ENCODE results near the gene SLC10A3. TPM values are rescaled to one million over a fixed set of nuclear protein-coding genes. Genes with fewer than 3 reads are reported as not detected.

The SLC10A3 gene
- total and polyA plus RNA-seq, 2 of the 13 experiments (the other 11 are each of a cell fraction or from before 2014, with no cell fraction given), result 10.1 to 11.5 TPM

DNA sequence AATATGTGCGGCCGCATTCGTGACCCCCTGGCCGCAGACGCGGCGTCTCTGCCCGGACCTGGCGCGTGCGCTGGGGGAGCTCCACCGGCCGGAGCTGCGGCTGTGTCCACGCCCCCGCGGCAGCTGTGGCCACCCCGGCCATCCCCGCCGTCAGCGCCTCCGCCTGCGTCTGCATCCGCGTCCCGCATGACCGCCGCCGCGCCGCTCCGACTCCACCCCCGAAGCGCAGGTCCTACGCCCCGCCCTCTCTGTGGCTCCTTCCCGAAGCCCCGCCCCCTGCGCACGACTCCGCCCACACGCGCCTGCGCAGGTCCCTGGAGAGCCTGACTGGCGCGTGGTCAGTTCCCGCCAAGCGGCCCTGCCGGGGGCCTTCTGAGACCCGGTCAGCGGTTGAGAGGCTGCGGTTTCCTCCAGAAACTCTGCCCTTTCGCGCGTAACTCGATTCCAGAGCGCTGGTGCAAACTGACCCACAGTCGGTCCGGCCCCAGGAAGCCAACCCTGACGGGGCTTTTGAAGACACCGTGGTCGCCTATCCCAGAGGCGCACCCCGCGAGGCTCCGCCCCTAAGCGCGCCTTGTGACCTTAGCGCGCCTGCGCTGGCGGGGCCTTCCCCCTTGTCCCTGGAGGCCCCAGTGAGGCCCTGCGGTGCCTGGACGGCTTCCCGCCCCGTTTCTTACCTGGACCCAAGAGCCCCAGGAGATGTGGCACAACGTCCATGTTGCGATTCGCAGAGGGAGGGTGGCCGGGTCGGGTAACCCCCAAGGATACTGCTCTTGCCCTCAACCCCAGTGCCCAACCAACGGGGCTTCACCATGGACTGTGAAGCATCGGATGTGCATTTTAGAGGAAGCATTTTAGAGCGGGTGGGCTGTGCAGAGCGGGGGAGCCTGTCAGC is 11.5 kb downstream of the SLC10A3 start, which contains the start of gene LAGE3 (continued):
- TF ChIP-seq GABPB1 (CRISPR knock-in tag; IDR thresholded peaks at IDR 0.05) (peak; percentile 58; the same call in 1 of the 2 replicates), ZBTB42 (CRISPR knock-in tag; IDR thresholded peaks at IDR 0.05) (0 out of 2 replicates have a peak, but pooled peaks have one; percentile 39), FOXM1 (CRISPR knock-in tag; IDR thresholded peaks at IDR 0.05) (no peak), NFE2L2 (IDR thresholded peaks at IDR 0.05; ENCODE audit: low read length) (no peak), ZSCAN9 (CRISPR knock-in tag; IDR thresholded peaks at IDR 0.05; ENCODE audit: borderline replicate concordance) (0 out of 2 replicates have a peak, but pooled peaks have one; percentile 36), SUZ12 (IDR thresholded peaks at IDR 0.05; ENCODE audit: low read depth, low read length) (no peak), FLYWCH1 (CRISPR knock-in tag; IDR thresholded peaks at IDR 0.05) (no peak), TBP (CRISPR knock-in tag; IDR thresholded peaks at IDR 0.05) (no peak), SNAPC2 (CRISPR knock-in tag; IDR thresholded peaks at IDR 0.05) (0 out of 2 replicates have a peak, but pooled peaks have one; percentile 40), TGIF2 (CRISPR knock-in tag; IDR thresholded peaks at IDR 0.05) (no peak), SP5 (CRISPR knock-in tag; IDR thresholded peaks at IDR 0.05; ENCODE audit: borderline replicate concordance, low read depth) (peak; percentile 80), JARID2 (CRISPR knock-in tag; IDR thresholded peaks at IDR 0.05; ENCODE audit: insufficient replicate concordance) (no peak)
- TF ChIP-seq, protein P1, sequence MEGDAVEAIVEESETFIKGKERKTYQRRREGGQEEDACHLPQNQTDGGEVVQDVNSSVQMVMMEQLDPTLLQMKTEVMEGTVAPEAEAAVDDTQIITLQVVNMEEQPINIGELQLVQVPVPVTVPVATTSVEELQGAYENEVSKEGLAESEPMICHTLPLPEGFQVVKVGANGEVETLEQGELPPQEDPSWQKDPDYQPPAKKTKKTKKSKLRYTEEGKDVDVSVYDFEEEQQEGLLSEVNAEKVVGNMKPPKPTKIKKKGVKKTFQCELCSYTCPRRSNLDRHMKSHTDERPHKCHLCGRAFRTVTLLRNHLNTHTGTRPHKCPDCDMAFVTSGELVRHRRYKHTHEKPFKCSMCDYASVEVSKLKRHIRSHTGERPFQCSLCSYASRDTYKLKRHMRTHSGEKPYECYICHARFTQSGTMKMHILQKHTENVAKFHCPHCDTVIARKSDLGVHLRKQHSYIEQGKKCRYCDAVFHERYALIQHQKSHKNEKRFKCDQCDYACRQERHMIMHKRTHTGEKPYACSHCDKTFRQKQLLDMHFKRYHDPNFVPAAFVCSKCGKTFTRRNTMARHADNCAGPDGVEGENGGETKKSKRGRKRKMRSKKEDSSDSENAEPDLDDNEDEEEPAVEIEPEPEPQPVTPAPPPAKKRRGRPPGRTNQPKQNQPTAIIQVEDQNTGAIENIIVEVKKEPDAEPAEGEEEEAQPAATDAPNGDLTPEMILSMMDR (CRISPR knock-in tag; IDR thresholded peaks at IDR 0.05), result no peak
- TF ChIP-seq, protein P2, sequence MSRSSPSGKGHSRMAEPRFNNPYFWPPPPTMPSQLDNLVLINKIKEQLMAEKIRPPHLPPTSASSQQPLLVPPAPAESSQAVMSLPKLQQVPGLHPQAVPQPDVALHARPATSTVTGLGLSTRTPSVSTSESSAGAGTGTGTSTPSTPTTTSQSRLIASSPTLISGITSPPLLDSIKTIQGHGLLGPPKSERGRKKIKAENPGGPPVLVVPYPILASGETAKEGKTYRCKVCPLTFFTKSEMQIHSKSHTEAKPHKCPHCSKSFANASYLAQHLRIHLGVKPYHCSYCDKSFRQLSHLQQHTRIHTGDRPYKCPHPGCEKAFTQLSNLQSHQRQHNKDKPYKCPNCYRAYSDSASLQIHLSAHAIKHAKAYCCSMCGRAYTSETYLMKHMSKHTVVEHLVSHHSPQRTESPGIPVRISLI (CRISPR knock-in tag; IDR thresholded peaks at IDR 0.05; ENCODE audit: borderline replicate concordance), result 0 out of 2 replicates have a peak, but pooled peaks have one; percentile 20
- TF ChIP-seq, protein P3, sequence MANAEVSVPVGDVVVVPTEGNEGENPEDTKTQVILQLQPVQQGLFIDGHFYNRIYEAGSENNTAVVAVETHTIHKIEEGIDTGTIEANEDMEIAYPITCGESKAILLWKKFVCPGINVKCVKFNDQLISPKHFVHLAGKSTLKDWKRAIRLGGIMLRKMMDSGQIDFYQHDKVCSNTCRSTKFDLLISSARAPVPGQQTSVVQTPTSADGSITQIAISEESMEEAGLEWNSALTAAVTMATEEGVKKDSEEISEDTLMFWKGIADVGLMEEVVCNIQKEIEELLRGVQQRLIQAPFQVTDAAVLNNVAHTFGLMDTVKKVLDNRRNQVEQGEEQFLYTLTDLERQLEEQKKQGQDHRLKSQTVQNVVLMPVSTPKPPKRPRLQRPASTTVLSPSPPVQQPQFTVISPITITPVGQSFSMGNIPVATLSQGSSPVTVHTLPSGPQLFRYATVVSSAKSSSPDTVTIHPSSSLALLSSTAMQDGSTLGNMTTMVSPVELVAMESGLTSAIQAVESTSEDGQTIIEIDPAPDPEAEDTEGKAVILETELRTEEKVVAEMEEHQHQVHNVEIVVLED (CRISPR knock-in tag; IDR thresholded peaks at IDR 0.05; ENCODE audit: borderline replicate concordance), result peak; percentile 59; the same call in 1 of the 2 replicates
- TF ChIP-seq, protein P4, sequence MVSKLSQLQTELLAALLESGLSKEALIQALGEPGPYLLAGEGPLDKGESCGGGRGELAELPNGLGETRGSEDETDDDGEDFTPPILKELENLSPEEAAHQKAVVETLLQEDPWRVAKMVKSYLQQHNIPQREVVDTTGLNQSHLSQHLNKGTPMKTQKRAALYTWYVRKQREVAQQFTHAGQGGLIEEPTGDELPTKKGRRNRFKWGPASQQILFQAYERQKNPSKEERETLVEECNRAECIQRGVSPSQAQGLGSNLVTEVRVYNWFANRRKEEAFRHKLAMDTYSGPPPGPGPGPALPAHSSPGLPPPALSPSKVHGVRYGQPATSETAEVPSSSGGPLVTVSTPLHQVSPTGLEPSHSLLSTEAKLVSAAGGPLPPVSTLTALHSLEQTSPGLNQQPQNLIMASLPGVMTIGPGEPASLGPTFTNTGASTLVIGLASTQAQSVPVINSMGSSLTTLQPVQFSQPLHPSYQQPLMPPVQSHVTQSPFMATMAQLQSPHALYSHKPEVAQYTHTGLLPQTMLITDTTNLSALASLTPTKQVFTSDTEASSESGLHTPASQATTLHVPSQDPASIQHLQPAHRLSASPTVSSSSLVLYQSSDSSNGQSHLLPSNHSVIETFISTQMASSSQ (IDR thresholded peaks at IDR 0.05; ENCODE audit: low read depth), result no peak
- TF ChIP-seq, protein P4 (CRISPR knock-in tag; IDR thresholded peaks at IDR 0.05; ENCODE audit: borderline replicate concordance), result no peak; the same call in 1 of the 2 replicates
- TF ChIP-seq, protein P5, sequence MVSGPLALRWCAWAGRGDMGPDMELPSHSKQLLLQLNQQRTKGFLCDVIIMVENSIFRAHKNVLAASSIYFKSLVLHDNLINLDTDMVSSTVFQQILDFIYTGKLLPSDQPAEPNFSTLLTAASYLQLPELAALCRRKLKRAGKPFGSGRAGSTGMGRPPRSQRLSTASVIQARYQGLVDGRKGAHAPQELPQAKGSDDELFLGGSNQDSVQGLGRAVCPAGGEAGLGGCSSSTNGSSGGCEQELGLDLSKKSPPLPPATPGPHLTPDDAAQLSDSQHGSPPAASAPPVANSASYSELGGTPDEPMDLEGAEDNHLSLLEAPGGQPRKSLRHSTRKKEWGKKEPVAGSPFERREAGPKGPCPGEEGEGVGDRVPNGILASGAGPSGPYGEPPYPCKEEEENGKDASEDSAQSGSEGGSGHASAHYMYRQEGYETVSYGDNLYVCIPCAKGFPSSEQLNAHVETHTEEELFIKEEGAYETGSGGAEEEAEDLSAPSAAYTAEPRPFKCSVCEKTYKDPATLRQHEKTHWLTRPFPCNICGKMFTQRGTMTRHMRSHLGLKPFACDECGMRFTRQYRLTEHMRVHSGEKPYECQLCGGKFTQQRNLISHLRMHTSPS (CRISPR knock-in tag; IDR thresholded peaks at IDR 0.05; ENCODE audit: low read depth), result no peak

Data from HepG2 (cell line).